HG03103 (cell line): Measurements from ENCODE around the gene SOX5.
"Not testable (repeated sequence)": the region's sequence is repeated elsewhere in the genome, so short reads cannot be mapped to it uniquely, and the experiment has no call there.

ENCODE experiments used
- ATAC-seq: cut with Tn5 transposase; IDR thresholded peaks from one replicate; pipeline ENCODE4 v1.9.1; 2021; ENCODE audit warnings: low read depth; ENCODE audit not compliant: unreplicated experiment

Gene SOX5

GRCh38 chr12:23911574-23911973 is 37.9 kb downstream of the SOX5 start:
- ATAC-seq: no peak

- no peak for ATAC-seq
These were observed 39.9 kb downstream of the SOX5 start for GRCh38 chr12:23909551-23909950.

DNA sequence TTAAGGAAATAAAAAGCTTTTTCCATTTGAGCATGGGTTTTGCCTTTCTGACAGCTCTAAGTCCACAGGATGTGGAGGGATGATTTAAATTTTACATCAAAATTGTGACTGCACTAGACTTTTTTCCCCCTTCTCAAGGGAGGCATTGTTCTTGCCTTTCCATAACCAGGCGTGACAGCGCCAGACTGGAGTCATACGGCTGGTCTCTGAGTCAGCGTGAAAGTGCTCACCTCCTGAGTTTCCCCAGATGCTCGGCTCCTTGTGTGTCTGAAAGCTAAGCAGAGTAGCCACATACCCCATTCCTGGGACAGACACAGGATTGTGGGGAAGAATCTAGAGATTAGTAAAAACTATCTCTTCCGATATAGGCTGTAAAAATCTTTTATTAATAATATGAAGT is 43.1 kb downstream of the SOX5 start:
- ATAC-seq: no peak

DNA sequence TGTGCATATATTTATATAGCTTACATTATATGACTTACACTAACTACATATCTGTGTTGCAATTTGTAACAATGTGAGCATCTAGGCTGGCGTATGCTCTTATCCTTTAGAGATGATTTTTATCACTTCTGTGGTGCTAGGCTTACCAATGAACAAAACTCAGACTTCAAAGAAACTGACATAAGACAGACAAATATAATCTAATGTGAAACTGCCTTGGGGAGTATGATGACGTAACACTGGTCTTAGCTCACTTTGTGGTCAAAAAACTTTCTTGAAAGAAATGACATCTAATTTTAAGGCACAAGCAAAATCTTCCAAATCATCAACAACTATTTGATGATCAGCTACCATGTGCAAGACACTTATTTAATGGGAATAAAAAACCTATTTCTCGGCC is 50.0 kb downstream of the SOX5 start:
- ATAC-seq: no peak

GRCh38 chr12:23898121-23898520 is 51.3 kb downstream of the SOX5 start:
- no peak for ATAC-seq

DNA sequence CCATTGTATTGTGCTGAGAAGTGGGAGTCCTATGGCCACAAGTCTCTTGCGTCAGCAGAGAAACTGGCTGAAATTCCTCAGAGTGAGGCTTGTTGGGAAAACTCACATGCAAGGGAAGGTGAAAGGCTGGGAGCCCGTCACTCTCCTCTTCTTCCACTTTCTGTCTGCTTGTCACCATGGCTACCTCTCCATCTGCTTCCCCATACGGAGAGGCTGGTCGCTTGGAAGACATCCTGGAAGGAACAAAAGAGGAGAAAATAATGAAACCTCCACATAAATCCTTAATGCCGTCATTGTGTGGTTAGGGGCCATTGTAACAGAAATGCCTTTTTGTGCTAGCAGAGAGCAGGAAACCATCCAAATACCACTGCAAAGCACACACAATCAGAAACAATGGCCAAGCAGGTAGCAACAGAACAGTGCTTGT is 53.7 kb downstream of the SOX5 start:
- ATAC-seq: no peak

DNA sequence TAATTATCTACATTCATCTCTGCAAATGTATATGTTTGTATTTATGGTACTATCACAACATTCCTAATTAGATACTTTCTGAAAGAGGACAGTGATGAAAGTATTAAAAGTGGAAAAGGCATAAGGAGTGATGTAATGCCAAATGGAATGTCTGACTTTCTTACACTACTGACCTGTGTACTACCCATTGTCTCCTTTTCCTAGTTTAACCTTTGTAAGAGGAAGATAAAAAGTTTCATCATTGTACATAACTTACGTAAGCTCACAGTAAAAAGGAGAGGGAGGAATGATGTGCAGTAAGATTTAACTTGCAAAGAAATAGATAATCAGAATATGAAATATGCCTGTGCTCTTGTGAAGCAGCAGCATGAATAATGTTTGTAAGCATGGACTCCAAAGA is 55.9 kb downstream of the SOX5 start:
- no peak for ATAC-seq

GRCh38 chr12:23891115-23891514 is 58.4 kb downstream of the SOX5 start:
- no peak for ATAC-seq

GRCh38 chr12:23889069-23889440 is 60.4 kb downstream of the SOX5 start:
- ATAC-seq: no peak

GRCh38 chr12:23888396-23889068 is 60.9 kb downstream of the SOX5 start:
- ATAC-seq: no peak

GRCh38 chr12:23887055-23887835 is 62.2 kb downstream of the SOX5 start:
- ATAC-seq: no peak

DNA sequence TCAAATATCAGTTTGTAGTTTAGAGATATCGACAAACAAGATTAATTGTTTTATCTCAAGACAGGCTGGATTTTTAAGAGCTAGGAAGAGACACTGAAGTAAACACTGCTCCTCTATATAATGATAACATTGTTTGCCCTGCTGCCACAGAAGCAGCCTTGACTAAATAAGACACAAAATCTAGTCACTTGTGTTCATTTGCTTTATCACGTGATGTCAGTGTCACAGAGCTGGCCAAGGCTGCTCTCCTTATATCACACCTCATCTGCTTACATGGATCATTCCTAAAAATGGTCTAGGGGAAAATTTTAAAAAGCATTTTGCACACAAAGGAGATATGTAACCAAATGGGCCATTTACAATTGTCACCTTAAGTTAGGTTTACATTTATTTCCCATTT is 64.1 kb downstream of the SOX5 start:
- ATAC-seq: no peak

- no peak for ATAC-seq
These were observed 64.6 kb downstream of the SOX5 start for GRCh38 chr12:23884909-23885308.

DNA sequence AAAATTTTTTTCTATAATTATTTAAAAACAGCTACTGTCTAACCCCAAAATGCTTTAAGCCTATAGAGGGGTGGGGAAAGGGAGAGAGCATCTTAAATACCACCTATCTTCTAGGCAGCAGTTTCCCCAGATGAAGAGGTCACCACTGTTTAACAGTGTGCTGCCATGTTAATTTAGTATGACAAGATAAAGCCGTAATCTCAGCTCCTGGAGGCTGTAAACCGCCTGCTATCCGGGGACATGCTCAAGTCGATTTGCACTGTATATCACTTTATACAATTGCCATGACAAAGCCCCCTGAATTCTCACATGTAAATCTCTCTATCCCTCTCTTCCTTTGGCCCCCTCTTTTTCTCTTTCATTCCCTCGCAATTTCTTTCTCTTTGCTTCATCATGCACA is 68.5 kb downstream of the SOX5 start:
- ATAC-seq: no peak

DNA sequence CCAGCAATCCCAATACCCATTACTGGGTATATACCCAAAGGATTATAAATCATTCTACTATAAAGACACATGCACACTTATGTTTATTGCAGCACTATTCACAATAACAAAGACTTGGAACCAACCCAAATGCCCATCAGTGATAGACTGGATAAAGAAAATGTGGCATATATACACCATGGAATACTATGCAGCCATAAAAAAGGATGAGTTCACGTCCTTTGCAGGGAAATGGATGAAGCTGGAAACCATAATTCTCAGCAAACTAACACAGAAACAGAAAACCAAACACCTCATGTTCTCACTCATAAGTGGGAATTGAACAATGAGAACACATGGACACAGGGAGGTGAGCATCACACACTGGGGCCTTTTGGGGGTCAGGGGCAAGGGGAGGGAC is 72.9 kb downstream of the SOX5 start:
- not testable (repeated sequence) for ATAC-seq

DNA sequence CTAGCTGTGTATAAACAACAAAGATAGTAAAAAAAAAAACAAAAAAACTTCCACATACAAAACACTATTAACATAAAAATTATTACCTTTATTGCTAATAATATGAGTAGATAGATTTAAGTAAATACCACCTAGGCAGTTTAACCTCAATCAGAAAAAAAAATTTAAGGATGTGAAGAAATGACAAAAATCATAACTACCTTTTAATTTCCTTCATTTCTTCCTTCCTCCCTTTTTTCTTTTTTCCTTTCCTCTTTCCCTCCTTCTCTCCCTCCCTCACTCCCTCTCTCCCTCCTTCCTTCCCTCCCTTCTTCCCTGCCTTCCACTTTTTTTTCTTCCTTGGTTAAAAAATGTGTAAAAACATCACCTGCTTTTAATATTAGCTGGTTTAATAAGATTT is 81.7 kb downstream of the SOX5 start:
- ATAC-seq: no peak

DNA sequence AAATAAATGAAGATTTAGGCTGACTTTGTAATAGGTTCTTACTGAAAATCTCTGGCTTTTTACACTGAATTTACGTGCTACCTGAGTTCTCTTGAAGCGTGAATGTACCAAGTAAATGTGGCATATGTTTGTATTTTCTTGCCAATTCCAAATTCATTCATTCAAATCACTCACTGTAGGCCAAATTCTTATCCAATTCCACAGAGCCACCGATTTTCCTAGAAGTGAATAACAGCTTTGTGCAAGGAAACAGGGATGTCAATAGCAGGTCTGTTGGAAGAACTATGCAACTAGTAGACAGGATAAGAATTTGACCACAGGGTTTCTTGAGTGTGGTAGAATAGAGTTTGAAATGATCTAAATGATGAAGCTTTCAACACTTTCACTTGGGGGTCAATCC is 86.8 kb downstream of the SOX5 start:
- ATAC-seq: no peak

- no peak for ATAC-seq
These were observed 89.5 kb downstream of the SOX5 start for GRCh38 chr12:23860019-23860418.

DNA sequence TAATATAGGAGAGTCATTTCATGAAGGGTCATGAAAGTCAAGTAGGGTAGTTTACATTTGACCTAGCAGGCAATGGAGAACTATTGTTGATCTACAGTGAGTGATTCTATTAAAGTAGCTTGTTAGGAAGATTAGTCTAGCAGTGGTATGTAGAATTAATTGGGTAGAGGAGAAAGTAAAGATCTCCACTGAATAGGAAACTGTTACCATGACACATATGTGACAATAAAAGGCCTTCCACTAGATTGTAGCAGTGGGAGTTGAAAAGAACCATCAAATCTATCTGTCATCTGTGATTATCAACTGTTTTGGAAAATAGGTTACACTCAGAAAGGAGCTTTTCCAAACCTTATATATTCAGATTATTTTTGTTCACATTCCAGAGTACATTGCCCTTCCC is 92.3 kb downstream of the SOX5 start:
- ATAC-seq: no peak

GRCh38 chr12:23855813-23856212 is 93.7 kb downstream of the SOX5 start:
- ATAC-seq: no peak

GRCh38 chr12:23854598-23854997 is 94.9 kb downstream of the SOX5 start:
- ATAC-seq: no peak

GRCh38 chr12:23853640-23854039 is 95.8 kb downstream of the SOX5 start:
- no peak for ATAC-seq
